Neutrophil (primary cell): ENCODE data around the gene MAP1S.

ENCODE experiments used
- H3K27ac ChIP-seq: fragments of 200-600 bp; sonication (generic); 2 replicates; pipeline ENCODE4 v1.5.1; 2016; ENCODE audit warnings: mild to moderate bottlenecking, moderate library complexity
- H3K27me3 ChIP-seq: fragments of 200-600 bp; sonication (generic); 2 replicates; pipeline ENCODE4 v1.6.0; 2016; ENCODE audit warnings: mild to moderate bottlenecking
- H3K36me3 ChIP-seq: fragments of 200-600 bp; sonication (generic); 2 replicates; pipeline ENCODE4 v1.5.1; 2017
- H3K4me1 ChIP-seq, 2 experiments: fragments of 200-600 bp in 1 of 2; sonication (generic) in 1 of 2; 1 replicate in 1 of 2; 2 replicates in 1 of 2; pipeline versions ENCODE4 v1.5.1 to v1.6.1; 2013 to 2016; ENCODE audit warnings: low read depth in 1 of 2, low read length in 1 of 2, mild to moderate bottlenecking in 1 of 2, moderate library complexity in 1 of 2; ENCODE audit not compliant: control insufficient read depth in 1 of 2, insufficient read depth in 1 of 2
- H3K4me3 ChIP-seq, 2 experiments: fragments of 200-600 bp in 1 of 2; sonication (generic) in 1 of 2; 1 replicate in 1 of 2; 2 replicates in 1 of 2; pipeline ENCODE4 v1.5.1; 2013 to 2016; ENCODE audit warnings: low read depth in 1 of 2, low read length in 1 of 2, mild to moderate bottlenecking in 1 of 2, moderate library complexity in 1 of 2
- H3K9me3 ChIP-seq: fragments of 200-600 bp; sonication (generic); 2 replicates; pipeline ENCODE4 v1.5.1; 2016
- TF ChIP-seq, protein P1 (sequence below): fragments of 200-600 bp; sonication (generic); IDR thresholded peaks from 2 replicates; pipeline ENCODE4 v1.5.1; 2016; ENCODE audit warnings: antibody characterized with exemption

MAP1S gene

DNA sequence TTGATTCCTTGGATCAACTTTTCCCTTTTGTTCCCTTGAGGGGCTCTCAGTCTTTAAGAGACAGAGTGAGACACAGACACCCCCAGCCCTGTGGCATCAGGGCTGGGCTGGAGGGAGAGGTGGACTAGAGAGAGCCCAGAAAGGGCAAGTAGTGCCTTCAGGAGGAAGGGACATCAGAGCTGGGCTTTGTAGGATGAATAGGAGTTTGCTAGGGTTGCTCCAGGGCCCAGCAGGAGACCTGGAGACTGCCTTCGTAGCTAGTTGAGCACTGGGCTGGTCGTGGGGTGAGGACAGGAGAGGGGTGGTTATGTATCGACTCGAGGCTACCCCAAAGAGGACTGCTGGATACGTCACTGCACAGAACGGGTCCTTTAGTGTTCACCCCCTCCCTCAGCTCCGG lies 5.4 kb downstream of the MAP1S start:
- TF ChIP-seq, protein P1, sequence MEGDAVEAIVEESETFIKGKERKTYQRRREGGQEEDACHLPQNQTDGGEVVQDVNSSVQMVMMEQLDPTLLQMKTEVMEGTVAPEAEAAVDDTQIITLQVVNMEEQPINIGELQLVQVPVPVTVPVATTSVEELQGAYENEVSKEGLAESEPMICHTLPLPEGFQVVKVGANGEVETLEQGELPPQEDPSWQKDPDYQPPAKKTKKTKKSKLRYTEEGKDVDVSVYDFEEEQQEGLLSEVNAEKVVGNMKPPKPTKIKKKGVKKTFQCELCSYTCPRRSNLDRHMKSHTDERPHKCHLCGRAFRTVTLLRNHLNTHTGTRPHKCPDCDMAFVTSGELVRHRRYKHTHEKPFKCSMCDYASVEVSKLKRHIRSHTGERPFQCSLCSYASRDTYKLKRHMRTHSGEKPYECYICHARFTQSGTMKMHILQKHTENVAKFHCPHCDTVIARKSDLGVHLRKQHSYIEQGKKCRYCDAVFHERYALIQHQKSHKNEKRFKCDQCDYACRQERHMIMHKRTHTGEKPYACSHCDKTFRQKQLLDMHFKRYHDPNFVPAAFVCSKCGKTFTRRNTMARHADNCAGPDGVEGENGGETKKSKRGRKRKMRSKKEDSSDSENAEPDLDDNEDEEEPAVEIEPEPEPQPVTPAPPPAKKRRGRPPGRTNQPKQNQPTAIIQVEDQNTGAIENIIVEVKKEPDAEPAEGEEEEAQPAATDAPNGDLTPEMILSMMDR: no peak
- H3K27me3 ChIP-seq: no peaks in the 10 kb centered on the region
- no peaks in the 10 kb centered on the region for H3K9me3 ChIP-seq
- peaks cover 74% of the 10 kb centered on the region for H3K36me3 ChIP-seq
- peaks cover 26 to 32% of the 10 kb centered on the region in 2 experiments for H3K4me1 ChIP-seq
- no peak overlapping the region for H3K4me3 ChIP-seq
- H3K27ac ChIP-seq: no peak overlapping the region

DNA sequence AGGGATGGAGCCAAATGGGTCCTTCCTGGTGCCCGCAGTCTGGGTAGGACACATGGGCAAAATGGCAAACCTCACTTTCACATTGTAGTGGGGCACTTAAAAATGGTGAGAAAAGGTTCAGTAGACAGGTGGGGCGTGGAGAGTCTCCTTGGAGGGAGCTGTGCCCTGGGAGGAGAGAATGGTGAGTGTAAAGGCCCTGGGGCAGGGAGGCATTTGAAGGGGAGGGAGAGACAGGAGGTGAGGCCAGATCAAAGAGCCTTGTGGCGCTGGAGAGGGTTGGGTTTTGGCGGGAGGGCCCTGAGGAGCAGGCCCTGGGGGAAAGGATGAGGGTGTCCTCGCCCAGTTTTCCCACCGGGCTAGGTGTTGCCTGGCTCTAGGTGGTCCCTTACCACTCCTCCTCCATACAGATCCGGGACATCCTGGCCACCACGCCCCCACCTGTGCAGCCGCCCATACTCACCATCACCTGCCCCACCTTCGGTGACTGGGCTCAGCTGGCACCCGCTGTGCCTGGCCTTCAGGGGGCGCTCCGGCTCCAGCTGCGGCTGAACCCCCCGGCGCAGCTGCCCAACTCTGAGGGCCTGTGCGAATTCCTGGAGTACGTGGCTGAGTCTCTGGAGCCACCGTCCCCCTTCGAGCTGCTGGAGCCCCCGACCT lies 6.3 kb downstream of the MAP1S start:
- Histone ChIP-seq H3K9me3 (no peaks in the 10 kb centered on the region), H3K27ac (no peak overlapping the region), H3K27me3 (no peaks in the 10 kb centered on the region), H3K4me1 (peaks cover 20 to 24% of the 10 kb centered on the region in 2 experiments), H3K4me3 (no peak overlapping the region), H3K36me3 (peaks cover 83% of the 10 kb centered on the region)
- TF ChIP-seq, protein P1: no peak

DNA sequence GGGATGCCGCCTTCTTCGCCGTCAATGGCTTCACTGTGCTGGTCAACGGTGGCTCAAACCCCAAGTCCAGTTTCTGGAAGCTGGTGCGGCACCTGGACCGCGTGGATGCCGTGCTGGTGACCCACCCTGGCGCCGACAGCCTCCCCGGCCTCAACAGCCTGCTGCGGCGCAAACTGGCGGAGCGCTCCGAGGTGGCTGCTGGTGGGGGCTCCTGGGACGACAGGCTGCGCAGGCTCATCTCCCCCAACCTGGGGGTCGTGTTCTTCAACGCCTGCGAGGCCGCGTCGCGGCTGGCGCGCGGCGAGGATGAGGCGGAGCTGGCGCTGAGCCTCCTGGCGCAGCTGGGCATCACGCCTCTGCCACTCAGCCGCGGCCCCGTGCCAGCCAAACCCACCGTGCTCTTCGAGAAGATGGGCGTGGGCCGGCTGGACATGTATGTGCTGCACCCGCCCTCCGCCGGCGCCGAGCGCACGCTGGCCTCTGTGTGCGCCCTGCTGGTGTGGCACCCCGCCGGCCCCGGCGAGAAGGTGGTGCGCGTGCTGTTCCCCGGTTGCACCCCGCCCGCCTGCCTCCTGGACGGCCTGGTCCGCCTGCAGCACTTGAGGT lies 7.0 kb downstream of the MAP1S start:
- peaks cover 13 to 17% of the 10 kb centered on the region in 2 experiments for H3K4me1 ChIP-seq
- H3K4me3 ChIP-seq: no peak overlapping the region
- H3K27me3 ChIP-seq: no peaks in the 10 kb centered on the region
- H3K9me3 ChIP-seq: no peaks in the 10 kb centered on the region
- H3K36me3 ChIP-seq: peaks cover 88% of the 10 kb centered on the region
- TF ChIP-seq, protein P1: no peak
- H3K27ac ChIP-seq: no peak overlapping the region

DNA sequence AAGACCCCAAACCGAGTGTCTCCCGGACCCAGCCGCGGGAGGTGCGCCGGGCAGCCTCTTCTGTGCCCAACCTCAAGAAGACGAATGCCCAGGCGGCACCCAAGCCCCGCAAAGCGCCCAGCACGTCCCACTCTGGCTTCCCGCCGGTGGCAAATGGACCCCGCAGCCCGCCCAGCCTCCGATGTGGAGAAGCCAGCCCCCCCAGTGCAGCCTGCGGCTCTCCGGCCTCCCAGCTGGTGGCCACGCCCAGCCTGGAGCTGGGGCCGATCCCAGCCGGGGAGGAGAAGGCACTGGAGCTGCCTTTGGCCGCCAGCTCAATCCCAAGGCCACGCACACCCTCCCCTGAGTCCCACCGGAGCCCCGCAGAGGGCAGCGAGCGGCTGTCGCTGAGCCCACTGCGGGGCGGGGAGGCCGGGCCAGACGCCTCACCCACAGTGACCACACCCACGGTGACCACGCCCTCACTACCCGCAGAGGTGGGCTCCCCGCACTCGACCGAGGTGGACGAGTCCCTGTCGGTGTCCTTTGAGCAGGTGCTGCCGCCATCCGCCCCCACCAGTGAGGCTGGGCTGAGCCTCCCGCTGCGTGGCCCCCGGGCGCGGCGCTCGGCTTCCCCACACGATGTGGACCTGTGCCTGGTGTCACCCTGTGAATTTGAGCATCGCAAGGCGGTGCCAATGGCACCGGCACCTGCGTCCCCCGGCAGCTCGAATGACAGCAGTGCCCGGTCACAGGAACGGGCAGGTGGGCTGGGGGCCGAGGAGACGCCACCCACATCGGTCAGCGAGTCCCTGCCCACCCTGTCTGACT lies 7.9 kb downstream of the MAP1S start:
- Histone ChIP-seq H3K27me3 (no peaks in the 10 kb centered on the region), H3K9me3 (no peaks in the 10 kb centered on the region), H3K4me1 (peaks cover 4 to 13% of the 10 kb centered on the region in 2 experiments), H3K4me3 (no peak overlapping the region), H3K27ac (no peak overlapping the region), H3K36me3 (peaks cover 93% of the 10 kb centered on the region)
- TF ChIP-seq, protein P1: no peak

DNA sequence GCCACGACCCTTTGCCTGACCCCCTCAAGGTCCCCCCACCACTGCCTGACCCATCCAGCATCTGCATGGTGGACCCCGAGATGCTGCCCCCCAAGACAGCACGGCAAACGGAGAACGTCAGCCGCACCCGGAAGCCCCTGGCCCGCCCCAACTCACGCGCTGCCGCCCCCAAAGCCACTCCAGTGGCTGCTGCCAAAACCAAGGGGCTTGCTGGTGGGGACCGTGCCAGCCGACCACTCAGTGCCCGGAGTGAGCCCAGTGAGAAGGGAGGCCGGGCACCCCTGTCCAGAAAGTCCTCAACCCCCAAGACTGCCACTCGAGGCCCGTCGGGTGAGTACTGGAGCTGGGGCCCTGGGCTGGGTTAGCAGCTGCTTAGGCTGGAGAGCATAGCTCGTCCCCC lies 8.6 kb downstream of the MAP1S start:
- TF ChIP-seq, protein P1: no peak
- no peak overlapping the region for H3K27ac ChIP-seq
- no peaks in the 10 kb centered on the region for H3K27me3 ChIP-seq
- peaks cover 0 to 6% of the 10 kb centered on the region in 2 experiments for H3K4me1 ChIP-seq
- no peak overlapping the region for H3K4me3 ChIP-seq
- peaks cover 94% of the 10 kb centered on the region for H3K36me3 ChIP-seq
- no peaks in the 10 kb centered on the region for H3K9me3 ChIP-seq
